ENCODE data around the gene NFX1.

The NFX1 gene

GRCh38 chr9:33403941-33404787 lies 113.8 kb downstream of the NFX1 start:
- ChIA-PET POLR2A (interaction anchor here (0.6 to 1.1 kb wide), 5 partner anchors 48 to 114 kb away, joined by 3 to 9 read pairs (median 4); partner anchors contain the start of genes NFX1 and NOL6), CTCF (interaction anchor here (0.6 to 4.4 kb wide), 29 partner anchors 8 to 334 kb away, joined by 3 to 66 read pairs (median 5); partner anchors contain the start of genes ANKRD18B, AQP3 and NOL6)
- Histone ChIP-seq H3K4me3 (ENCODE audit: low read depth, low read length) (no peak overlapping the region), H3K9me3 (ENCODE audit: control insufficient read depth, insufficient read depth, low read depth, low read length) (no peaks in the 10 kb centered on the region), H3K27ac (ENCODE audit: extremely low read depth, low read depth, low read length) (no peak overlapping the region), H3K36me3 (ENCODE audit: control insufficient read depth in 2 of 2, insufficient read depth in 1 of 2, low read length in 2 of 2) (no peaks in the 10 kb centered on the region), H3K4me1 (ENCODE audit: control insufficient read depth, insufficient read depth, low read length) (no peaks in the 10 kb centered on the region)
- TF ChIP-seq ZNF133 (tag by site-specific recombination; IDR thresholded peaks at IDR 0.05) (no peak), PRDM10 (tag by site-specific recombination; IDR thresholded peaks at IDR 0.05) (0 out of 2 replicates have a peak, but pooled peaks have one; percentile 22), SCRT2 (tag by site-specific recombination; IDR thresholded peaks at IDR 0.05) (0 out of 2 replicates have a peak, but pooled peaks have one; percentile 22), ZNF416 (tag by site-specific recombination; IDR thresholded peaks at IDR 0.05) (no peak), ZNF670 (tag by site-specific recombination; IDR thresholded peaks at IDR 0.05; ENCODE audit: low read depth) (no peak), SETDB1 (IDR thresholded peaks at IDR 0.05; ENCODE audit: insufficient read length, low read length) (no peak)

- POLR2A ChIA-PET, result no interaction called here
- no peak overlapping the region for H3K4me3 ChIP-seq (ENCODE audit: low read depth, low read length)
- H3K36me3 ChIP-seq (ENCODE audit: control insufficient read depth in 2 of 2, insufficient read depth in 1 of 2, low read length in 2 of 2), result no peaks in the 10 kb centered on the region
- TF ChIP-seq SP3 (tag by site-specific recombination; IDR thresholded peaks at IDR 0.05), result no peak
- TF ChIP-seq PRDM10 (tag by site-specific recombination; IDR thresholded peaks at IDR 0.05), result no peak
- no peak for TF ChIP-seq MZF1 (tag by site-specific recombination; IDR thresholded peaks at IDR 0.05; ENCODE audit: borderline replicate concordance)
- TF ChIP-seq KLF17 (tag by site-specific recombination; IDR thresholded peaks at IDR 0.05), result no peak
- TF ChIP-seq ZNF768 (tag by site-specific recombination; IDR thresholded peaks at IDR 0.05), result no peak
- no peak for TF ChIP-seq ZNF214 (tag by site-specific recombination; IDR thresholded peaks at IDR 0.05; ENCODE audit: borderline replicate concordance)
- H3K27ac ChIP-seq (ENCODE audit: extremely low read depth, low read depth, low read length), result no peak overlapping the region
- no peaks in the 10 kb centered on the region for H3K9me3 ChIP-seq (ENCODE audit: control insufficient read depth, insufficient read depth, low read depth, low read length)
- CTCF ChIA-PET, result interaction anchor here (1.1 to 4.4 kb wide), 13 partner anchors 10 to 317 kb away, joined by 3 to 66 read pairs (median 10); partner anchors contain the start of gene NOL6
- H3K4me1 ChIP-seq (ENCODE audit: control insufficient read depth, insufficient read depth, low read length), result no peaks in the 10 kb centered on the region
Observed at GRCh38 chr9:33404788-33405362, 114.6 kb downstream of the NFX1 start.
